Activated naive CD4-positive, alpha-beta T cell treated with anti-CD3 and anti-CD28 coated beads, Interleukin-2, amount 50 U/mL, for 72 hours (primary cell): ENCODE measurements around the gene PAGR1. TPM values are rescaled to one million over a fixed set of nuclear protein-coding genes. Genes with fewer than 3 reads are reported as not detected.
"Not testable (repeated sequence)": the region's sequence is repeated elsewhere in the genome, so short reads cannot be mapped to it uniquely, and the experiment has no call there.

Experiments used
- ATAC-seq, 2 donors: fragments of 150-1000 bp; cut with Tn5 transposase; 2 replicates each; pipeline ENCODE4 v1.10.0; 2021; ENCODE audit warnings: mild to moderate bottlenecking in 2 of 2, moderate library complexity in 2 of 2
- DNase-seq, 2 donors: peaks; one replicate each; pipeline ENCODE4 v3.0.0; 2021 to 2022; ENCODE audit warnings: low spot score in 2 of 2
- H3K27ac Mint-ChIP-seq, 2 donors: one replicate each; pipeline ENCODE4 v1.8.0; 2022; ENCODE audit warnings: mild to moderate bottlenecking in 2 of 2, mixed read lengths in 2 of 2
- H3K36me3 Mint-ChIP-seq, 2 donors: one replicate each; pipeline ENCODE4 v1.8.0; 2022; ENCODE audit warnings: mixed read lengths in 2 of 2
- H3K9me3 Mint-ChIP-seq, 2 donors: one replicate each; pipeline ENCODE4 v1.8.0; 2022; ENCODE audit warnings: mixed read lengths in 2 of 2
- total RNA-seq, 2 donors: library from RNA; stranded (reverse); gene quantifications; one replicate each; pipeline ENCODE4 v1.2.3, GENCODE V29; 2022

PAGR1 gene
- total RNA-seq, result 10 to 100 TPM; 20.2 to 40.0 TPM

DNA sequence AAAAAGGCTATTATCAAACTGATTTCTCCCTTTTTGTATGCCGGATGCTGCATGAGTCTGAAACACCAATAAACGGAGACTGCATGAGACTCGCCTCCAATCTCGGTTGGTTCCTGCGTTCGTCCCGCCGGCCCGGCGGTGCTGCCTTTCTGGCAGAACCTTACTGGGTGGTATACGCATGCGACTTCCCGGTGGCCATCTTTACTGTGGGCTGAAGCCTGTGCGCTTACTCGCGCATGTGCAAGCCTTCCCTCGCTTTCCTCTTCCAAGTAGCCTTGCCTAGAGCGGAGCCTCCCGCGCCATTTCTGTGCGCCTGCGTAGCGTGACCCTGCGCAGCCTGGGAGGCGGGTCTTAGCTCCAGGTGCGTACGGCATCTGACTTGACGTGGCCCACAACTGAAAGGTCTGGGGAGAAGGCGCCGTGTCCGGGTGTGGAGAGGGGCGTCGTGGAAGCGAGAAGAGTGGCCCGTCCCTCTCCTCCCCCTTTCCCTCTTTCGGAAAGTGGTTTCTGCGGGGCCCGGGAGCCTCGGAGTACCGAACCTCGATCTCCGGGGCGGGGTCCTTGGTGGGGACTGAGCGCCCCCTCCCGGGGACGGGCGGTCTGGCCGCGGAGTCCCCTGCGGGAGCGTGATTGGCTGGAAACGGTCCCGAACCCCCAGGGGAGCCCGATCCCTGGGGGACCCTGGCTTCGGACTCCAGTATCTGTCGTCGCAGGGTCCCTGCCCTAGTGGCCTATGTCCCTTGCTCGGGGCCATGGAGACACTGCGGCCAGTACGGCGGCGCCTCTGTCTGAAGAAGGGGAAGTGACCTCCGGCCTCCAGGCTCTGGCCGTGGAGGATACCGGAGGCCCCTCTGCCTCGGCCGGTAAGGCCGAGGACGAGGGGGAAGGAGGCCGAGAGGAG, at the start of gene PAGR1:
PAGR1 (plus strand) TSS at position 360 of the 901 bp plus-strand sequence; CDS start at position 734, 374 bp downstream.
- Mint-ChIP-seq H3K27ac (peak within 1 kb of the TSS; percentile 87 to 99), H3K36me3 (peaks cover 39 to 42% of the 10 kb centered on the region in 2 donors), H3K9me3 (no peaks in the 10 kb centered on the region)
- DNase-seq (peak; percentile 98 to 99), ATAC-seq (peak; percentile 72 to 76)

DNA sequence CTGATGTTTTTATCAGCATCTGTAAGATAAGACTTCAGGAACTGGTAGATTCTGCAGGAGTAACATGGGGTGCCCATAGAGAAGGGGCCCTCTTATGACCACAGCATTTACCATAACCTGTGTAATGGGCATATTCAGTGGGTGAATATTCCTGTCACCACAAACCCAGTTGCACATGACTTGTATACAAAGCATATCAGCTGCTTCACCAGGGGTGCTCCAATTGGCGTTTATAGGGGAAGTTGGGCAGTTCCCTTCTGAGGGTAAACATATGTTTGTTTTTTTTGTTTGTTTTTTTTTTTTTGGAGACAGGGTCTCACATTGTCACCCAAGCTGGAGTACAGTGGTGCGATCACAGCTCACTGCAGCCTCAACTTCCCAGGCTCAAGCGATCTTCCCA, 49.4 kb upstream of the PAGR1 start:
- DNase-seq (no peak), ATAC-seq (no peak)
- Mint-ChIP-seq H3K36me3 (no peaks in the 10 kb centered on the region), H3K9me3 (no peaks in the 10 kb centered on the region), H3K27ac (no peak overlapping the region)

DNA sequence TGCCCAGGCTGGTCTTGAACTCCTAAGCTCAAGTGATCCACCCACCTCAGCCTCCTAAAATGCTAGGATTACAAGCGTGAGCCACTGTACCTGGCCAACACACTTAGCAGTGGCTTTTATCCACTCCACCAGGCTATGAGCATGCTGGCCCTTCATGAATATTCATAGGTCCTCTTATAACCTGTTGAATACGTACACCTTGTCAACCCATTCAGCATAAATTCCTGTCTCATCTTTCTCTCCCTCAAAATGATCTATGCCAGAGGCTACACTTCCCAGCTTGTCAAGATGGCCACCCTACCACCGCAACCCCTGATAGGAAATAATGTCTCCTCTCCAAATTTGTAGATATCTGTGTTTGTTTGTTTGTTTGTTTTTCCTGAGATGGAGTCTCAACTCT, 48.9 kb upstream of the PAGR1 start:
- ATAC-seq (no peak), DNase-seq (no peak)
- H3K9me3 Mint-ChIP-seq, result no peaks in the 10 kb centered on the region
- H3K27ac Mint-ChIP-seq, result no peak overlapping the region
- H3K36me3 Mint-ChIP-seq, result no peaks in the 10 kb centered on the region

DNA sequence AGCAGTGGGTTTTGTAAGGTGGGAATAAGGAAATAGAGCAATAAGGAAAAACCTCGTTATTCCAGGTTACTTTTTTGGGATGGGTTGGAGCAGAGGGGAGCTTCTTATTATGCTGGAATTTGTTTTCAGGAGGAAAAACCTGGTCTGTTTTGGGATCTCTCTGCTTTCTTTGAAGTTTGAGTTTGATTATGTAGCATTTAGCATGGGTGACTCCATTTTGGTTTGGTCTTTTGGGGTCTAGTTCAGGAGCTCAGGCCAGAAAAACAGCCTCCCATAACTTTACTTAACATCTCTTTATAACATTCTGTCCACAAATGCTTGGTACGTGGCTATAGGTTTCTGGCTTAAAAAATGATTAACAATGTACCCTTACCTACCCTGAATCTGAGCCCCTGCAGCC, 46.4 kb upstream of the PAGR1 start:
- Mint-ChIP-seq H3K27ac (no peak overlapping the region), H3K9me3 (no peaks in the 10 kb centered on the region), H3K36me3 (no peaks in the 10 kb centered on the region)
- DNase-seq, result no peak
- ATAC-seq, result no peak

DNA sequence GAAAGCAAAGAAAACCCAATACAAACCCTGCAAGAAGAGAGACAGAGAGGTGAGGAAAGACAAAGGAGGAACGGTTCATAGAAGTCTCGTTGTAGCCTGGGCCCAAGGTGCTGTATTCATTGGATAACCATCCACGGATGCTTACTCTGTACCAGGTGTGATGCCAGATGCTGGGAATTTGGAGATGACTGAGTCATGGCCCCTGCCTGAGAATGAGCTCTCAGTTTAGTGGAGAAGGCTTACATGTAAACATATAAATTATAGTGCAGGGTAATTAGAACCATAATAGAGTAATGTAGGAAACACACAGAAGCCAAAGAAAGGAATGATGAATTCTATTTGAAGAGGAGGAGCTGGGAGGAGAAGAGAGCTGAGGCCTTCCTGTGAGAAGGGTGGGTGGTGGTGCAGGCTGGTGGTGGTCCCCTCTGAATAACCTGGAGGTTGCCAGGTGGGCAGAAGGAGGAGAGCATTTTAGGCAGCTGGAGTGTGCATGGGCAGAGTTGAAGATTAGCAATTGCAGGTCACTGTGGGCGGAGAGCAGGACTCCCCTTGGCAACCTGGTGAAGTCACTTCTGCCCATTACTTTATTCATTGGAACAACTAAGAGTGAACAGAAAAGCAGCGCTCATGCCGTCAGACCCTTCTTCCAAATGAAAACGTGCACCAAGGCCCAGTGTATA, 45.6 kb upstream of the PAGR1 start:
- DNase-seq (no peak), ATAC-seq (no peak)
- Mint-ChIP-seq H3K36me3 (no peaks in the 10 kb centered on the region), H3K27ac (no peak overlapping the region), H3K9me3 (no peaks in the 10 kb centered on the region)

DNA sequence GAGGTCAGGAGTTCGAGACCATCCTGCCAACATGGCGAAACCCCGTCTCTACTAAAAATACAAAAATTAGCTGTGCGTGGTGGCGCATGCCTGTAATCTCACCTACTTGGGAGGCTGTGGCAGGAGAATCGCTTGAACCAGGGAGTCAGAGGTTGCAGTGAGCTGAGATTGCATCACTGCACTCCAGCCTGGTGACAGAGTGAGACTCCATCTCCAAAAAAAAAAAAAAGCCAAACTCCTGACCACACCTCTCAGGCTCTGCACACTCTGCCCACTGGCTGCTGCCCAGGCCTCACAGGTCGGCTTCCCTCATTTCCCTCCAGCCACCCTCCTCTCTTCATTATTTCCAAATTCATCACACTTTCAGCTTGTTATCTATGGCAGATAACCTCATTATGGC, 43.6 kb upstream of the PAGR1 start:
- ATAC-seq, H3K27ac Mint-ChIP-seq, H3K36me3 Mint-ChIP-seq, DNase-seq, H3K9me3 Mint-ChIP-seq: not testable (repeated sequence)

DNA sequence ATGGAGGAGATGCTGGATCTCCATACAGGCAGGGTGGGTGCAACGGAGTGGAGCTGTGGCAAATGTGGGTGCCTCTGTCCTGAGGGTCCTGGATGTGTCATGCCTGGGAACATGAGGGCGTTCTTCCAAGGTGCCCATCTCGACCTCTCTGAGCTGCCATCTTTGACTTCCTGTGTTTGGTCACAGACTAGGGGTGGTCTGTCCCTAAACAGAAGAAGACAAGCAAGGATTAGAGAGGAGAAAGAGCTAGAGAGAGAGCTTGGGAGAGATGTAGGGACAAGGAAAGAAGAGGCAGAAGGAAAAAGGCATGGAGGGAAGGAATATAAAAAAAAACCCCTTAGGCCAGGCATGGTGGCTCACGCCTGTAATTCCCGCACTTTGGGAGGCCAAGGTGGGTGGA, 41.2 kb upstream of the PAGR1 start:
- no peaks in the 10 kb centered on the region for H3K9me3 Mint-ChIP-seq
- ATAC-seq, result no peak
- no peaks in the 10 kb centered on the region for H3K36me3 Mint-ChIP-seq
- no peak for DNase-seq
- no peak overlapping the region for H3K27ac Mint-ChIP-seq

DNA sequence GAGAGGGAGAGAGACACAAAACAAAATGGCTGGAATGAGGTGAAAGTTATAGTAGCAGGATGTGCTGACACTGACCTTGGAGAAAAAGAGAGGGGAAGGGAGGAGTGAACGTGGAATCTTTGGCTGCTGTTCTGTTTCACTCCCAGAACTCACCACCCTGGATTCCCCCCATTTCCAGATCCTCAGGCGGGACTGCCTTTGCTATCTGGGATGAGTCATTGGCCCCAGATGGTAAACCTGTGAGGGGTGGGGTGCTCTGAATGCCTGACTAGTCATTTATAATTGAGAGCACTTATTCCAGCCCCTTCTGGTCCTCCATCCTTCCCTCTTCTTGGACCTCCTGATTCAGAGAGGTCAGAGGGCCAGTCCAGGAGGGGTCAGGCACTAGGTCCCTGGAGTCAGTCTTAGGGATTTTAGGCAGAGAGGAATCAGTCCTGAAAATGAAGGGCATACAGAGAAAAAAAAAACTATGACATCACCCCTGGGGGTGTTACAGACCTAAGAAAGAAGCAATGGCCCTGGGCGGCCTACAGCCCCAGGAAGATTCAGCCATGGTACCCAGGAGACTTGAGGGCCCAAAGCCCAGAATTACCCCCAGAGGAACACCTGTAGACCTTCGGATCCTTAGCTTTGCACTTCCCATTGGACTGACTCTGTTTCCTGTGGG, 40.1 kb upstream of the PAGR1 start:
- Mint-ChIP-seq H3K27ac (no peak overlapping the region), H3K36me3 (no peaks in the 10 kb centered on the region), H3K9me3 (no peaks in the 10 kb centered on the region)
- ATAC-seq (no peak), DNase-seq (no peak)

DNA sequence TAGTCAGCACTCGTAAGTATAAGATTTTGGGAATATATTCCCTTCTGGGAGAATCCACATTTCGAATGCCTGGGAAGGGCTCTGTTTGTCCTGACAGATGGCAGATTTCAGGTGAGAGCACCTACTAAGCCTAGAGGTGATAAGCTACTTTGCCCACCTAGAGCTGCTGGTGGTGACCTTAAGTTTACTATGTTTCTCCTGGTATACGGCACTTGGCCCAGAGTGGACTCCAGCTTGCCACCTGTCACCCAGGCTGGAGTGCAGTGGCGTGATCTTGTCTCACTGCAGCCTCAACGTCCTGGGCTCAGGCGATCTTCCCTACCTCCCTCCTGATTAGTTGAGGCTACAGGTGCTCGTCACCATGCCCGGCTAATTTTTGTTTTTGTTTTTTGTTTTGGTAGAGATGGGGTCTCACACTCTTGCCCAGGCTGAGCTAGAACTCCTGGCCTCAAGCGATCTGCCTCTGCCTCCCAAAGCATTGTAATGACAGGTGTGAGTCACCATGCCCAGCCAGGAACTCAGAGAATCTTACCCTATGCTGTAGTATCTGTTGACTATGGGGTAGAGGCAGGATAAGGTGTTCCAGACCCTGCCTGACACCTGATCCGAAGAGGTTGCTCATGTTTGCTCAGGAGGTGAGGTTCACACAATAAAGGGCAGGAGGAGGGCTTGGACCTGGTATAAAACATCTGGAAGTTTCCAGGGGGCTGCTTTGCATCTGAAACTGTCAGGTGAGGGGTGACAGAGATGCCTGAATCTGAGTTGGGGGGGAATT, 38.2 kb upstream of the PAGR1 start, which contains the start of gene ZG16:
ZG16 (plus strand) TSS at position 681 of the 775 bp plus-strand sequence. CDS start 1,011 bp downstream, outside the sequence.
- peak within 1 kb of the TSS in 1 of 2 donors; percentile 16 for H3K27ac Mint-ChIP-seq
- no peak for ATAC-seq
- no peaks in the 10 kb centered on the region for H3K9me3 Mint-ChIP-seq

DNA sequence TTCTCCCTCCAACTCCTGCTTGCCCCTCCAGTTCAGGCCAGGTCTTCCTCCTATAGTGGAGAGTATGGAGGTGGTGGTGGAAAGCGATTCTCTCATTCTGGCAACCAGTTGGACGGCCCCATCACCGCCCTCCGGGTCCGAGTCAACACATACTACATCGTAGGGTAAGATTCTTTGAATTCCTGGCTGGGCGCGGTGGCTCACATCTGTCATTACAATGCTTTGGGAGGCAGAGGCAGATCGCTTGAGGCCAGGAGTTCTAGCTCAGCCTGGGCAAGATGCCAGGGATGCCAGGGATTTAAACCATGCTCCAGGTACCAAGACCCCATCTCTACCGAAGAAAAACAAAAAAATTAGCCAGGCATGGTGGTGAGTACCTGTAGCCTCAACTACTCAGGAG, 36.5 kb upstream of the PAGR1 start:
- Mint-ChIP-seq H3K36me3 (no peaks in the 10 kb centered on the region), H3K9me3 (no peaks in the 10 kb centered on the region), H3K27ac (no peak overlapping the region)
- ATAC-seq, result no peak
- no peak for DNase-seq

More for the DNA sequence above, 38.2 kb upstream of the PAGR1 start, which contains the start of gene ZG16:
- no peak for DNase-seq
- H3K36me3 Mint-ChIP-seq, result no peaks in the 10 kb centered on the region

DNA sequence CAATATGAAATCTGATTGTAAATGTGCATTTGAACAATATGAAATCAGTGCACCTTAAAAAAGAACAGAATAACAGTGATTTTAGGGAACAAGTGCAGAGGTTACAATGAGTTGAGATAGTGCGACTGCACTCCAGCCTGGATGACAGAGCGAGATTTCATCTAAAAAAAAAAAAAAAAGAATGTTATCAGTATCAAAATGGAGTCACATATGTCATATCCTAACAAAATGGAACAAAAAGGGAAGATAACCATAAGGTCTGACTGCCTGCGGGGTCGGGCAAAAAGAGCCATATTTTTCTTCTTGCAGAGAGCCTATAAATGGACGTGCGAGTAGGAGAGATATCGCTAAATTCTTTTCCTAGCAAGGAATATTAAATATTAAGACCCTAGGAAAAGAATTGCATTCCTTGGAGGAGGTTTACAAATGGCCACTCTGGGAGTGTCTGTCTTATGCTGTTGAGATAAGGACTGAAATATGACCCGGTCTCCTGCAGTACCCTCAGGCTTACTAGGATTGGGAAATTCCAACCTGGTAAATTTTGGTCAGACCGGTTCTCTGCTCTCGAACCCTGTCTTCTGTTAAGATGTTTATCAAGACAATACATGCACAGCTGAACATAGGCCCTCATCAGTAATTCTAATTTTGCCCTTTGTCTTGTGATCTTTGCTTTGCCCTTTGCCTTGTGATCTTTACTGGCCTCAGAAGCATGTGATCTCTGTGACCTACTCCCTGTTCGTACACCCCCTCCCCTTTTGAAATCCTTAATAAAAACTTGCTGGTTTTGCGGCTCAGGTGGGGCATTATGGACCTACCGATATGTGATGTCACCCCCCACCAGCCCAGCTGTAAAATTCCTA, 32.6 kb upstream of the PAGR1 start:
- not testable (repeated sequence) for DNase-seq, H3K36me3 Mint-ChIP-seq, ATAC-seq, H3K9me3 Mint-ChIP-seq
- peak overlapping the region; percentile 26 to 72 for H3K27ac Mint-ChIP-seq

DNA sequence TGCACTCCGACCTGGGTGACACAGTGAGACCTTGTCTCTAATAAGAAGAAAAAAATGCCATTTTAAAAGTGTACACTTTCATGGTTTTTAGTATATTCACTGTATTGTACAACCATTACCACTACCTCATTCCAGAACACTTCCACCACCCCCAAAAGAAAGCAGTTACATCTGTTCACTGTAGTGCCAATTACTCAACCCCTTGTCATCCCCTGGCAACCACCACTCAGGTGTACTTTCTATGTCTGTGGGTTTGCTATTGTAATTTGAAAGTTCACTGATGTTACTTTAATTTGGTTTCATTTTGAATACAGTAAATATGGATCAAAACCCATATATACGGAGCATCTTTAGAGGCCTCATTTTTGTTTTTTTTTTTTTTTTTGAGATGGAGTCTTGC, 31.8 kb upstream of the PAGR1 start:
- peak; percentile 90 to 98 for ATAC-seq
- no peaks in the 10 kb centered on the region for H3K9me3 Mint-ChIP-seq
- DNase-seq, result peak in 1 of 2 donors; percentile 40
- no peaks in the 10 kb centered on the region for H3K36me3 Mint-ChIP-seq
- H3K27ac Mint-ChIP-seq, result peak overlapping the region in 1 of 2 donors; percentile 26

DNA sequence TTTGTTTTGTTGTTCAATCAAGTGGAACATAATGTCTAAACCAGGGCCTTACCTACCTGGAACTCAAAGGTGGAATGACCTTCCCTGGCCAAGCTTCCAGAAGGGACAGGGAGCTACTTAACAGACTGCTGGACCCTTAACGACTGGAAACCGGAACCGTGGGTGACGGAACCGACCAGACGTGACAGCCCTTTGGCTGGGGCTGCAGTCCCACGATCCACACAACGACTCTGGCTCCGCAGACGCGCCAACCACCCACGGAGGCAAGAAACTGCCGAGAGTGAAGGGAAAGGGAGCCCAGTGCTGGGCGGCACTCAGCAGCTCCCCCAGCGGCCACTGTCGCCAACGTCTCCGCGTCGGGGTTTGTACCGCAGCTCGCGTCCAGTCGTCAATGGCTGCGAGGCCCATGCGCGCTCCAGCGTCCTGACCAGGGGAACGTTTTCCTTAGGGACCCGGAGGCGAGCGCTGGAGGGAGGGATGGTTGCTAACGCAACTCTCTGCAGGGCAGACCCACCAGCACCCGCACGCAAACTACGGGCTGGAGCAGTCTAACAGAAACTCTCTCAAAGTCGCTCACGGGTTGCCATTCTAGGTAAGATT, 31.0 kb upstream of the PAGR1 start:
- DNase-seq (peak; percentile 77 to 80), ATAC-seq (peak; percentile 56 to 84)
- Mint-ChIP-seq H3K9me3 (no peaks in the 10 kb centered on the region), H3K27ac (no peak overlapping the region), H3K36me3 (peaks cover 0 to 2% of the 10 kb centered on the region in 2 donors)

DNA sequence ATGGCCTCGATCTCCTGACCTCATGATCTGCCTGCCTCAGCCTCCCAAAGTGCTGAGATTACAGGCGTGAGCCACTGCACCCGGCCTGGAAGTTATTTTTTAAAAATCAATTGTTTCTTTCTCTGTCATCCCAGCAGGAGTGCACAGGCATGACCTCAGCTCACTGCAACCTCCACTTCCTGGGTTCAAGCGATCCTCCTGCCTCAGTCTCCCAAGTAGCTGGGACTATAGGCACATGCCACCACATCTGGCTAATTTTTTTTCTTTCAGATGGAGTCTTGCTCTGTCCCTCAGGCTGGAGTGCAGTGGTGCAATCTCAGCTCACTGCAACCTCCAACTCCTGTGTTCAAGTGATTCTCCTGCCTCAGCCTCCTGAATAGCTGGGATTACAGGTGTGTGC, 28.8 kb upstream of the PAGR1 start:
- Mint-ChIP-seq H3K36me3 (peaks cover 19 to 24% of the 10 kb centered on the region in 2 donors), H3K27ac (peak overlapping the region in 1 of 2 donors; percentile 18)
- DNase-seq, H3K9me3 Mint-ChIP-seq, ATAC-seq: not testable (repeated sequence)

DNA sequence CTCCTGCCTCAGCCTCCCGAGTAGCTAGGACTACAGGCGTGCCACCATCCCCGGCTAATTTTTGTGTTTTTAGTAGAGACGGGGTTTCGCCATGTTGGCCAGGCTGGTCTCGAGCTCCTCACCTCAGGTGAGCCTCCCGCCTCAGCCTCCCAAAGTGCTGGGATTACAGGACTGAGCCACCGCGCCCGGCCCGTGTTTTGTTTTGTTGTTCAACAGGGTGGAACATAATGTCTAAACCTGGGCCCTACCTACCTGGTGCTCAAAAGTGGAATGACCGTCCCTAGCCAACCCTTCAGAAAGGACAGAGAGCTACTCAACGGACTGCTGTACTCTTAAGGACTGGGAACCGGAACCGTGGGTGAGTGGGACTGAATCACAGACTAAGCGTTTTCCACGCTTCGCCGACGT, 26.2 kb upstream of the PAGR1 start:
- H3K9me3 Mint-ChIP-seq, result no peaks in the 10 kb centered on the region
- H3K36me3 Mint-ChIP-seq, result peaks cover 41% of the 10 kb centered on the region in 2 donors
- peak overlapping the region; percentile 94 to 98 for H3K27ac Mint-ChIP-seq
- no peak for ATAC-seq
- no peak for DNase-seq
